Heart left ventricle (tissue), 16 donors: ENCODE measurements around the gene CELA3A. TPM values are rescaled to one million over a fixed set of nuclear protein-coding genes. Genes with fewer than 3 reads are reported as not detected.

Experiments
- ATAC-seq, 4 donors: fragments of 200-7000 bp; cut with Tn5 transposase; one replicate each; pipeline ENCODE4 v1.9.1; 2020 to 2022; ENCODE audit warnings: moderate library complexity in 4 of 4, mild to moderate bottlenecking in 3 of 4, moderate number of reproducible peaks in 1 of 4
- DNase-seq, 5 donors: peaks; one replicate each; pipeline ENCODE4 v3.0.0-alpha.2; 2020
- H3K27ac ChIP-seq, 12 donors: fragments of 200-600 bp; sonication (generic) in 4 of 12; one replicate each; pipeline versions ENCODE4 v1.5.0 to v1.8.0; 2016 to 2022; ENCODE audit warnings: mild to moderate bottlenecking in 2 of 12
- H3K27me3 ChIP-seq, 9 donors: fragments of 200-600 bp; sonication (generic) in 2 of 9; one replicate each; pipeline versions ENCODE4 v1.5.1 to v1.8.0; 2016 to 2022; ENCODE audit warnings: mild to moderate bottlenecking in 3 of 9
- H3K36me3 ChIP-seq, 9 donors: fragments of 200-600 bp; sonication (generic) in 2 of 9; one replicate each; pipeline versions ENCODE4 v1.5.0 to v1.8.0; 2018 to 2022; ENCODE audit warnings: mild to moderate bottlenecking in 2 of 9
- H3K4me1 ChIP-seq, 12 donors: fragments of 200-600 bp; sonication (generic) in 4 of 12; one replicate each; pipeline versions ENCODE4 v1.5.0 to v1.8.0; 2016 to 2022; ENCODE audit warnings: mild to moderate bottlenecking in 3 of 12
- H3K4me3 ChIP-seq, 12 donors: fragments of 200-600 bp; sonication (generic) in 4 of 12; one replicate each; pipeline versions ENCODE4 v1.5.0 to v1.8.0; 2017 to 2022; ENCODE audit warnings: mild to moderate bottlenecking in 9 of 12, moderate library complexity in 4 of 12
- H3K9me3 ChIP-seq, 12 donors: fragments of 200-600 bp; sonication (generic) in 4 of 12; one replicate each; pipeline versions ENCODE4 v1.5.0 to v1.8.0; 2016 to 2022; ENCODE audit warnings: mild to moderate bottlenecking in 1 of 12
- CTCF ChIP-seq, 12 donors: fragments of 200-600 bp; sonication (generic) in 4 of 12; IDR thresholded peaks; one replicate each; pipeline versions ENCODE4 v1.5.0 to v1.8.0; 2018 to 2022; ENCODE audit warnings: antibody characterized with exemption in 12 of 12, mild to moderate bottlenecking in 5 of 12
- POLR2A ChIP-seq, 2 donors: fragments of 450-650 bp; IDR thresholded peaks; one replicate each; pipeline ENCODE4 v1.6.1; 2017; ENCODE audit warnings: antibody characterized with exemption in 2 of 2, mild to moderate bottlenecking in 2 of 2, moderate library complexity in 2 of 2
- WGBS, 4 donors: extraction: QIAGEN DNeasy Blood & Tissue Kit in 2 of 4; methylation state at CpG; one replicate each; pipeline versions ENCODE4 v1.1.5 to v1.1.7; 2013 to 2018; 5-methylcytosine and 5-hydroxymethylcytosine counted together
- intact Hi-C, 10 donors: fragments of 100-400 bp; cut with DNase I; formaldehyde crosslinking; loops; one replicate each; pipeline versions ENCODE4 v1.11.1 to v1.14.2; 2022
- polyA plus RNA-seq, 2 donors: library from polyadenylated mRNA; stranded (reverse); fragments of 200-250 nt; gene quantifications; one replicate each; pipeline ENCODE4 v1.2.3, GENCODE V29; 2013
- total RNA-seq, 9 donors: library from RNA; depleted of rRNA in 2 of 9; stranded (reverse); fragments of >200 nt in 2 of 9; fragmentation: NEBNext Ultra II Directional in 3 of 9; extraction: Animal tissue kit (Norgen Biotek cat#: 25700) in 3 of 9; gene quantifications; one replicate each; pipeline versions ENCODE4 v1.1.0 to v1.2.4, GENCODE V29; 2016 to 2023
- donor health status: ischemic (EF 13 %, LVEDD 7.1; RV severe dilation, severe dysfunction).
- donor health status: healthy with polysubstance abuse.
- donor health status: DM: no; HTN: yes; CAD: no.
- donor health status: DM: no; HTN: no; CAD: no.
- donor health status: ischemic (EF 25% LVEDD 6.9; RV normal size, moderate dysfunction).
- donor health status: ischemic (EF 25% LVEDD 5.7; RV mildly dilated, moderate dysfunction).
- donor health status: healthy.
- donor health status: DM: yes; HTN: yes; CAD: no.
- donor health status: ischemic (EF 35%, LVEDD 5.7; RV mildly dilated, moderate dysfunction).
- donor health status: nonischemic (EF 11% LVEDD 7.7; RV severe dilation, severe dysfunction).
- donor health status: DM: yes; HTN: yes; CAD: no.
- donor health status: PGD.
- donor health status: ischemic (EF 29% LVEDD 5.4; RV normal size, mild dysfunction).
- donor health status: nonischemic (EF 23%, LVEDD 6.1; RV moderate dilation, normal function).

The CELA3A gene
- total and polyA plus RNA-seq, 11 donors, result 0.68 to 4.8 (median 3.1) TPM; not detected in 6

DNA sequence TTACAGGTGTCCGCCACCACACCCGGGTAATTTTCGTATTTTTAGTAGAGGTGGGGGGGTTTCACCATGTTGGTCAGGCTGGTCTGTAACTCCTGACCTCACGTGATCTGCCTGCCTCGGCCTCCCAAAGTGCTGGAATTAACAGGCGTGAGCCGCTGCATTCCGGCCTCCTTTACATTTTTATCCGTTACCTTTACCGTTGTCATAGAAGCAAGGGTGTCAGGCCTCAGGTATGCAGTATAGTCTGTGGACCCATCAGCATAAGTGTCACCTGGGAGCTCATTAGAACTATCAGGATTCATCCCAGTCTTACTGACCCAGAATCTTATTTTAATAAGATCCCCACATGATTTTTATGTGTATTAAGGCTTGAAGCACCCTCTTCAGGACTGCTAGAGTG, 56.4 kb downstream of the CELA3A start:
- WGBS, 4 donors, result 85 to 93% (median 89%) methylated on average over 10 of the region's 10 CpGs
- ATAC-seq, result no peak
- H3K4me1 ChIP-seq, result peaks cover 17 to 91% (median 74%) of the 10 kb centered on the region in 12 donors
- no peaks in the 10 kb centered on the region for H3K9me3 ChIP-seq
- no peaks in the 10 kb centered on the region for H3K27me3 ChIP-seq
- H3K27ac ChIP-seq, result no peak overlapping the region
- DNase-seq, result no peak
- no peak overlapping the region for H3K4me3 ChIP-seq
- peaks cover 0 to 42% (median 0%) of the 10 kb centered on the region in 9 donors for H3K36me3 ChIP-seq
- intact Hi-C loops, result no loop called here
- TF ChIP-seq POLR2A (IDR thresholded peaks at IDR 0.05) (no peak), CTCF (IDR thresholded peaks at IDR 0.05) (no peak)

Other genes starting within 250 kb of the CELA3A start
- 10 to 100 TPM; 22.3 to 45.5 (median 39.3) TPM for gene USP48, start 218.5 kb upstream of the CELA3A start, total RNA-seq
- 10 to 100 TPM; 17.3 to 20.9 TPM for gene USP48, start 218.5 kb upstream of the CELA3A start, polyA plus RNA-seq
- gene LDLRAD2, start 189.4 kb upstream of the CELA3A start, total RNA-seq, result under 1 TPM in 1 of 9 donors, not detected in 8; 0.08 TPM
- 1 to 10 TPM in 1 of 2 donors, under 1 TPM in 1; 0.33 to 4.0 TPM for gene LDLRAD2, start 189.4 kb upstream of the CELA3A start, polyA plus RNA-seq
- 100 to 1,000 TPM; 202 to 608 (median 304) TPM for gene HSPG2, start 64.3 kb upstream of the CELA3A start, total RNA-seq
- 100 to 1,000 TPM; 164 to 315 TPM for gene HSPG2, start 64.3 kb upstream of the CELA3A start, polyA plus RNA-seq
- gene CELA3B, start 24.6 kb upstream of the CELA3A start, total RNA-seq, result 1 to 10 TPM in 5 of 9 donors, not detected in 4; 1.2 to 2.6 (median 1.8) TPM
- under 1 TPM in 1 of 2 donors, not detected in 1; 0.24 TPM for gene CELA3B, start 24.6 kb upstream of the CELA3A start, polyA plus RNA-seq
- 100 to 1,000 TPM; 135 to 260 (median 189) TPM for gene CDC42, start 51.1 kb downstream of the CELA3A start, total RNA-seq
- gene CDC42, start 51.1 kb downstream of the CELA3A start, polyA plus RNA-seq, result 100 to 1,000 TPM in 1 of 2 donors, 10 to 100 TPM in 1; 74.3 to 184 TPM
- under 1 TPM in 6 of 9 donors, not detected in 3; 0.07 to 0.38 (median 0.09) TPM for gene WNT4, start 141.4 kb downstream of the CELA3A start, total RNA-seq
- under 1 TPM; 0.04 to 0.07 TPM for gene WNT4, start 141.4 kb downstream of the CELA3A start, polyA plus RNA-seq